Uterus (tissue), 2 donors: ENCODE results near the gene PKD1L1.

Experiments
- POLR2A ChIP-seq, 2 donors: fragments of 450-650 bp; IDR thresholded peaks; one replicate each; pipeline ENCODE4 v1.6.1; 2016; ENCODE audit warnings: antibody characterized with exemption in 2 of 2, mild to moderate bottlenecking in 1 of 2, moderate library complexity in 1 of 2
- TF ChIP-seq, protein P1 (sequence below), 4 experiments: fragments of 200-600 bp in 2 of 4; fragments of 450-650 bp in 2 of 4; sonication (generic) in 2 of 4; IDR thresholded peaks; one replicate each; pipeline ENCODE4 v1.5.1; 2016 to 2019; ENCODE audit warnings: antibody characterized with exemption in 4 of 4, mild to moderate bottlenecking in 2 of 4, moderate library complexity in 1 of 4

DNA sequence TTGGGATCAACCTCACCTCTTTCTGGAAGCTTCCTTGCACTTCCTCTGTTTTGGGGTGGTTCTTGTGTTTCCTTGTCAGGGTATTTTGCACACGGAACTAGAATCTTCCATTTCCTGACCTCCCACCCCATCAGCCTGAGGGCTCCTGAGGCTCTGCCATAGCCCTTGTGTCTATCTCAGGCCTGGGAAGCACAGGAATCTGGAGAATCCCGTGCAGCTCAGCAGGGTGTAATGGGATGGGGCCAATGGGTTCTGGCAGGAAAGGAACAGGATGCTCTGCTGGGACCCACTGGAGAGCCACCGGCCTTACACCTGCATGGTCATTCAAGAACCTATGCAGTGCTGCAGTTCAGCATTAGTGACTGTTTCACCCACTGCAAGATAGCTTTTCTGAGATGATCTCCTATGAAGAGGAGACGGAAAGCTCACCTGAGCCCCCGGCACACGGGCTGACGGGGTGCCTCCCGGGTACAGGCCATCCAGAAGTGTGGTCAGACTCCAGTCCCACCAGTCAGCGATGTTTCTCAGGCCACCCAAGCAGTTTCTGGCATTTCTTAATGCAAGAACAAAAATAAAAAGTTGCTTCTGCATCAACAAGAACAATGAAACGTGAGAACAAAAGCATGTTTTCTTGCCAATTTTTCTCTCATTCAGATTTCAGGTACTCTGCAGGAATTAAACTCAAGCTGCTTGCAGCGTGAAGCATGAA lies 133.2 kb downstream of the PKD1L1 start:
- TF ChIP-seq, protein P1, sequence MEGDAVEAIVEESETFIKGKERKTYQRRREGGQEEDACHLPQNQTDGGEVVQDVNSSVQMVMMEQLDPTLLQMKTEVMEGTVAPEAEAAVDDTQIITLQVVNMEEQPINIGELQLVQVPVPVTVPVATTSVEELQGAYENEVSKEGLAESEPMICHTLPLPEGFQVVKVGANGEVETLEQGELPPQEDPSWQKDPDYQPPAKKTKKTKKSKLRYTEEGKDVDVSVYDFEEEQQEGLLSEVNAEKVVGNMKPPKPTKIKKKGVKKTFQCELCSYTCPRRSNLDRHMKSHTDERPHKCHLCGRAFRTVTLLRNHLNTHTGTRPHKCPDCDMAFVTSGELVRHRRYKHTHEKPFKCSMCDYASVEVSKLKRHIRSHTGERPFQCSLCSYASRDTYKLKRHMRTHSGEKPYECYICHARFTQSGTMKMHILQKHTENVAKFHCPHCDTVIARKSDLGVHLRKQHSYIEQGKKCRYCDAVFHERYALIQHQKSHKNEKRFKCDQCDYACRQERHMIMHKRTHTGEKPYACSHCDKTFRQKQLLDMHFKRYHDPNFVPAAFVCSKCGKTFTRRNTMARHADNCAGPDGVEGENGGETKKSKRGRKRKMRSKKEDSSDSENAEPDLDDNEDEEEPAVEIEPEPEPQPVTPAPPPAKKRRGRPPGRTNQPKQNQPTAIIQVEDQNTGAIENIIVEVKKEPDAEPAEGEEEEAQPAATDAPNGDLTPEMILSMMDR (IDR thresholded peaks at IDR 0.05): no peak
- TF ChIP-seq POLR2A (IDR thresholded peaks at IDR 0.05): no peak
